Measurements from ENCODE around the gene RFC1.
"Not testable (repeated sequence)": the region's sequence is repeated elsewhere in the genome, so short reads cannot be mapped to it uniquely, and the experiment has no call there.

The RFC1 gene

DNA sequence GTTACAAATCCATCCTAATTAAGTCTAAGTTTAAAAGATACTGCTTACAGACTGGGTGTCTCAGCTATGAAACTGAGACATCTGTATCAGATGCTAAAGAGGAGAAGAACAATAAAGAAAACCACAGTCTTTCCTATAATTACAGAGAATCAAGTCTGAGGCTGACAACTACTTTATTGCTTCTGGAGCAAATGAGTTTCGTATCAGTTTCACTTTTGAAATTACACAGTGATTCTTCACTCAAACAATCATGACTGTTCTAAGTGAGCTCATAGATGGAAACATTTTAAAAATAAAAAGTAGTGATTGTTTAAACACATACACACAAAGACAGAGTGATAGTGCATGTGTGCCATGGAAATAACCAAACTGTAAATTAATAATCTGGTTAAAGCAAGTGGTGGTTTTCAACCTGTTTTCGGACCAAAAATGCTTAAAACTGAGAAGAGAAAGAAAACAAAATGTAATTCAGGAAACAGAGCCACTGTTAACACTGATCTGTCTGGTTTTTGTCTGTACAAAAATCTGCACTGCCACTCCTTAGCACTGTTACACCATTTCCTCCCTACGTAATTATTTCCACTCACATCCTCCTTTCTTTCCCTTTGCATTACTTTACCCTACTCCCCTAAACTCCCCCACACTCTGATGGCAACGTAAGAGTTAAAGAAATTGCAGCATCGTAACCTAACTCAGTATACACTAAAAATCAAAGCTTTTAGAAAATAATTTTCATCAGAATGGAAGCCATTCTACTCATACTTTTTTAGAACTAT is 12.5 kb downstream of the RFC1 start:
- peak; percentile 52 for DNase-seq

DNA sequence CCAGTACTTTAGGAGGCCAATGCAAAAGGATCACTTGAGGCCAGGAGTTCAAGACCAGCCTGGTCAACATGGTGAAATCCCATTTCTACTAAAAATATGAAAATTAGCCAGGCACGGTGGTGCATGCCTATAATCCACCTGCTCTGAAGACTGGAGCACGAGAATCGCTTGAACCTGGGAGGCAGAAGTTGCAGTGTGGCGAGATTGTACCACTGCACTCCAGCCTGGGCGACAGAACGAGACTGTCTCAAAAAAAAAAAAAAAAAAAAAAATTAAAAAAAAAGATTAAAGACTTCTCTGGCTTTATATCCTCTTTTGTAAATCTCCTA is 13.0 kb downstream of the RFC1 start:
- DNase-seq, result not testable (repeated sequence)

DNA sequence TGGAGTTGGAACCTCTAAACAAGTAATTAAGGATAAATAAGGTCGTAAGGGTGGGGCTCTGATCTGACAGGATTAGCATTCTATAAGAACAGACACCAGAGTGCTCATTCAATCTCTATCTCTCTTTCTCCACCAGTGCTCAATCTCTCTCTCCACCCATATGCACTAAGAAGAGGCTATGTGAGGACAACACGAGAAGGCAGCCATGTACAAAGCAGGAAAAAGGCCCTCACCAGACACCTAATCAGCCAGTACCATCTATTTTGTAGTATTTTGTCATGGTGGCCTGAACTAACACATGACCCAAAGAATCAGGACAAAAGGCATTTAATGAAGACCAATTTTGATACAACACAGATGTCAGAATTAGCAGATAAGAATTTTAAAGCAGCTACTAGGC is 16.8 kb downstream of the RFC1 start:
- DNase-seq, result no peak

DNA sequence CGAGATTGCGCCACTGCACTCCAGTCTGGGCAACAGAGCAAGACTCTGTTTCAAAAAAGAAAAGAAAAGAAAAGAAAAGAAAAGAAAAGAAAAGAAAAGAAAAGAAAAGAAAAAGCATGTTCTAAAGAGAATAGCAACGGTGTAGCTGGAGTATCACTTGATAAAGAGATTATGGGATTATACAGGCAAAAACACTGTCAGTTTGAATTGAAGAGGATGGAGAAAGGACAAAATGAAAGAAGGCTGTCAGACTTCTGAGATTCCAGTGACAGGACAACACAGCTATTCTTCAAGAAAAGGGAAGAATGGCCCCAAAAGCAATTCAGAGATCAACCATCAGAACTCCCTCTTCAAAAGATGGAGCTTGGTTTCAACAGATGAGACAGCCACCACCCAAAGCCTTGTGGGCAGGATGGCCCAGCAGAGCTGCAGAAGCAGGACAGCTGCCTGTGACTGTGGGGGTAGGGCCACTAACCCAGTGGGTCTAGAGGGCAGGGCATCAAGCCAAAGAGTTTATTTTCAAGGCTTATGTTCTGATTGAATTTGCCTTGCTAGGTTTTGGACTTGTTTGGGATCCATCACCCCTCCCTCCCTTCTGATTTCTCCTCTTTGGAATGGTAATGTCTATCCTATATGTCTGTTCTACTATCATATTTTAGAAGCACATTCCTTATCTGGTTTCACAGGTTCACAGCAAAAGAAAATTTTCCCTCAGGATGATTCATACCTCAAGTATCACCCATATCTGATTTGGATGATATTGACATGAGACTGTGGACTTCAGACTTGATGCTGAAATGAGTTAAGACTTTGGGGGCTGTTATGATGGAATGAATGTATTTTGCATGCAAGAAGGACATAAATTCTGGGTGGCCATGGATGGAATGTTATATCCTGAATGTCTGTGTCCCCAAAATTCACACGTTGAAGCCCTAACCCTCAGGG is 17.5 kb downstream of the RFC1 start:
- DNase-seq, result no peak

DNA sequence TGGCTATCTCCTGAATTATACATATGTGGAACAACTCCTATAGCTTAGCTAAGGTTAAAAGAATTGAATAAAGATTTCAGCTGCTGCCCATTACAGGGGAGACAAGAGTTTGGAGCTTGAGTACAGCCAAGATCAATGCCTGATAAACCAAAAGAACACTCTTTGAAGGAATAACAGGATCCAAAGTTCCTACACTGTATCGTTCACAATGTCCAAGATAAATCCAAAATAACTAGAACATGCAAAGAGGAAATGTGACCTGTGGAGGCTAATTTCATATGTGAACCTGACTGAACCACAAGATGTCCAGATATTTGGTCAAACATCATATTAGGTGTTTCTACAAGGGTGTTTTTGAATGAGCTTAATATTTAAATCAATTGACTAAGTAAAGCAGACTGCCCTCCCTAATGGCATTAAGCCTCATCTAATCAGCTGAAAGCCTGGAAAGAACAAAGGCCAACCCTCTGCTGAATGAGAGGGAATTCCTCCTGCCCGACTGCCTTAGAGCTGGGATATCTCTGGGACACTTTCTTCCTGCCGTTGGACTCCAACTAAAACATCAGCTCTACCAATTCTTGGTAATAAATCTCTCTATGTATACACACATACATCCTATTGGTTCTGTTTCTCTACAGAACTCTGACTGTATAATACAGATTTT is 19.2 kb downstream of the RFC1 start:
- no peak for DNase-seq

DNA sequence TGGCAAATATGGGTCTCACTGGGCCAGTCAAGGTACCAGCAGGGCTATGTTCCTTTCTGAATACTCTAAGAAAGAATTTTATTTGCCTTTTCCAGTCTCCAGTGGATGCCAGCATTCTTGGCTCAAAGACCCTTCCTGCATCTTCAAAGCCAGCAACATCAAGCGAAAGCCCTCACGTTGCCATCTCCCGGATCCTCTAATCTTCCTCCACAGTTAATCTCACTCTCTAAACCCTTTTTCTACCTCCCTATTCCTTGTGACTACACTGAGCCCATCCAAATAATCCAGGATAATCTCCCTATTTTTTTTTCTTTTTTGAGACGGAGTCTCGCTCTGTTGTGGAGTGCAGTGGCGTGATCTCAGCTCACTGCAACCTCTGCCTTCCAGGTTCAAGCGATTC is 23.4 kb downstream of the RFC1 start:
- no peak for DNase-seq

DNA sequence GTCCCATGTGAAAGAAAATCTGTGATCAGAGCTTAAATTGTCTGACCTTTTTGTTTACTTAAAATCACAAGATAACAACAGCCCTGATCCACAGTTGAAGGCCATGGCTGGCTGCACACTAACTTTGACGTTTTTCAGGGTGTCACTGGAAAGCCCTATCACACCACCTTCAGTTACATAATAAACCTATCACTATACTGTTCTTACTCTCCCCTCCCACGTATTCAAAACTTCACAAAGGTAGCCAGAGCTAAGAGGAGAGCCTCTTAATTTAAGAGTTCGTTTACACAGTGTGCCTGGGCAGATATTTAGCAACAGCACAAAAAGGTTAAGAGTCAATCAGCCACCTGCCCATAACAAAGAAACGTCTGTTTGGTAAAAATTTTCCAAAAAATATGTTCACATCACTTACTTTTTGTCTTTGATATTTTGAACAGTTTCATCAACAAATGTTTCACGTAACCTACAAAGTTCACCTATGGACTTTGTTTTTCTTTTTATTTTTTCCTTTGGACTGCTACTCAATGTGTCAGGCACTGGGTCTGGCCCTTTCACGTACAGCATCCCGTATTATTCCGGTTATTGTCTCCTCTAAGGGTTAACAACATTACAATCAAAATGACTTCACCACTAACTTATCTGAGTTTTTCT is 25.0 kb downstream of the RFC1 start:
- no peak for DNase-seq

DNA sequence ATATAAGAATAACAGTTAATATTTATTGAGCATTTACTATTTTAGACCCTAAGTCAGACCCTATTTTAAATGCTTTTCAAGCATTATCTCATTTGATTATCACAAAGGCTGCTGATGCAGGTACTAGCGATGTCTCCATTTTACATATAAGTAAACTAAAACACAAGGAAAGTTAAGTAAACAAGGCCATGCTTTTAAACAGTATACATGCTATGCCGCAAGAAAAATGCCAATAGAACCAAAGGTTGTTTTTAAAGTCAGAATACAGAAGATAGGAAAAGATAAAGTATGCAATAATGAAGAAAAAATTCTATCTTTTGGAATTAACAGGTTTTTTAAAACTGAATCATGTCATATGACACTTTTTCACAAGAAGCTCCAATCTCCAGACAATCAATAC is 26.2 kb downstream of the RFC1 start:
- DNase-seq, result no peak

DNA sequence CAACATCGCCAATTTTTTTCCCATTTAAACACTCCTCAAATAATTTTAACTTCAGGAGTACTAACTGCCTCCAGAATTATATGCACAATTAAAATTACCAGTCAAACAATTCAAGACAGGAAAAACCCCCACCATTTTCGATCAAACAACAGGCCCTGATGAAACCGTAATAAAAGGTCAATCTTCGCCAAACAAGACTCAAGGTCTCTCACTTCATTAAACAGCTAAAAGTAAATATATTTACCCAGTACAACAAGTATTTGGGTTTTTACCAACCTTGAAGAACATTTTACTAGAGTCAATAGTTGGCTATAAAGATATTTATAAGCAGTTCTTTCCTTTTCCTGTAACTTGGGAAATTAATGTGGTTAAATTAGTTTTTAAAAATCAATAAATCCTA is 28.3 kb downstream of the RFC1 start:
- DNase-seq, result no peak

DNA sequence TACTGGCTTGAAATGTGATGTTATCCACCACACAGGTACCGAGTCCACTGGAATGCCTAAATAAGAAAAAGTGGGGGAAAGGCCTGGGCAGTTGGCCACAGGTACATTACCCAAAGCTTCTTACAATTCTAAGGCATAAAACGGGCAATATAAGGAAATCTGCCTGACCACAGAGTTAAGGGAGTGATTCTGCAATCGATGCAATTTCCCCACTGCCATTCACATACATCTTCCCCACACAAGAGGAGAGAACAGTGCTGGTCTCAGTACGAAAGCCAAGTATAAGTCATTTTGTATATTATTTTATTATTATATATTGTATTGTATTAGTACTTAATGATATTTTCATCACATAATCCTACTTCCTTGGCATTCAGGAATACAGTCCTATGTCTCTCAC is 30.6 kb downstream of the RFC1 start:
- no peak for DNase-seq

DNA sequence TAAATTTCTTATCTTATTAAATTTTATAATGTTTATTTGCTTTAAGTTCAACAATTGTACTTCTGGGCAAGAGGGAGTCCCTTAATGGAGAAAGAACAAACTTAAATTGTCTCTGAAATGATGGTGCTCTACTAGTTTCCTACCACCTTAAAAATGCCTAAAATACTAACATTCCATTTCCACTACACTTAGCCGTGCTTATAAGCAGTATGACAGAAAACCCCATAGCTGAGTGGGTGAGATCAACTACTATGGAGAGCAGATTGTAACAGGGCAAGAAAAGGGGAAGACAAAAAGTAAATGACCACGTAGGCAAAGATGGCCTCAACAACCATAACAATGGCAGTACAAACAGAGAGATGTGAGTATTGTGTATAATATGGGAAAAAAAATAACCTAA is 35.0 kb downstream of the RFC1 start:
- DNase-seq, result no peak

DNA sequence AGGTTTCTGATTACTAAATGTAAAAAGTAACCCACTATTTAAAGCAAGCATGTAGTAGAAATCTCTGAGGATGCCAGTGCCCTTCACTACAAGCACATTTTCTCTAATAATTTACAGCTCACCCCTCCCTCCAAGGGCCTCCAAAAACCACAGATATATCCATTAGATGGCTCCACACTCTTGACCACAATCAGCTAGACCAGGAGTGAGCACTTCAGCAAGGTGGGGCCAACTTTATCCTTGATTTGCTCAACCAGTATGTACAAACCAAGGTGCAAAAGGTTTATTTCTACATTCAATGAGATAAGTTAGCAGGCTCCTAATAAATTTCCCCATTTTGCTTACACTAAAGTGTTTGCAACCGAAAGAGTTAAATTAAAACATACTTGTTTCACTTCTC is 35.8 kb downstream of the RFC1 start:
- no peak for DNase-seq

DNA sequence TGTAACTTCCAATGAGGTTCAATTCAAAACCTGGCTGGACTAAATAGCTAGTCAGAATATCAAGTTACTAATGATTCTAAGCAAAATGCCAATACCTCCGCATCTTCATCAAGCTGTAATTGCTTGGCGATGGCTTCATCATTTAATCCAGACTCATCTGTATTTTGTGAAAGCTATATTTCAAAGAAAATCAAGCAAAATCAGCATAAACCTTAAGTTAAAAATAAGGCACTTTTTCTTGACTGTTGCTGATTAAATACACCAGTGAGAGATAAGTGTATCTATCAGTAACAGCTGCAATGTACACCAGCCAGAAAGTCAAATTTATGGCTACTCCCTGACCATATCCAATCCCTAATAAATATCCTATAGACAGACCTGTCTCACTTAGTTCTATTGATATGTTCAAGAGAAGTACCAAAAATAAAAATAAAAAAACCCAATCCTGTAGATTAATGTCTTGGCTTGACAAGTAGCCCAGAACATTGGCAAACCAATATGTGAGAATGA is 39.6 kb downstream of the RFC1 start:
- DNase-seq, result no peak

DNA sequence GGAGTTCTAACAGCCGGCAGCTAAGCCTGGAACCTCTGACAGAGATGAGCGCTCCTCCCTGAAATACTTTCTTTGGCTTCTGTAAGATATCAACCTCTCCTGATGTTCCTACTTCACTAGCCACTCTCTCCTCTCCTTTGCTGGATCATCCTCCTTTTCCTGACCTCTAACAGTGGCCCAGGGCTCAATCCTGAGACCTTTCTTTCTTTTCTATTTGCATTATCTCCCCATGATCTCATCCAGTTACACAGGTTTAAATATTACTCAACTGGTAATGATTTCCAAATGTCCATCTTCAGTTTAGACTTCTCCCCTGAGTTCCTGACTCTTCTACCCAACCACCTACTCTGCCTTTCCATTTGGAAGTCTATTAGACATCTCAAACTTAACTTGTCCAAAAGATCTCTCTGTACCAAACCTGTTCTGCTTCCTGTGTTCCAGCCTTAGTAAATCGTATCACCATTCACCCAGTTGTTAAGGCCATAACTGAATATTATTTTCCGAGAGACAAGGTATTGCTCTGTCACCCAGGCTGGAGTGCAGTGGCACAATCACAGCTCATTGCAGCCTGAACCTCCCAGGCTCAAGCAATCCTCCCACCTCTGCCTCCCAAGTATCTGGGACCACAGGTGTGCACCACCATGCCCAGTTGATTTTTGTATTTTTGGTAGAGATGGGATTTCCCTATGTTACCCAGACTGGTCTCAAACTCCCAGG is 41.1 kb downstream of the RFC1 start:
- DNase-seq, result no peak

DNA sequence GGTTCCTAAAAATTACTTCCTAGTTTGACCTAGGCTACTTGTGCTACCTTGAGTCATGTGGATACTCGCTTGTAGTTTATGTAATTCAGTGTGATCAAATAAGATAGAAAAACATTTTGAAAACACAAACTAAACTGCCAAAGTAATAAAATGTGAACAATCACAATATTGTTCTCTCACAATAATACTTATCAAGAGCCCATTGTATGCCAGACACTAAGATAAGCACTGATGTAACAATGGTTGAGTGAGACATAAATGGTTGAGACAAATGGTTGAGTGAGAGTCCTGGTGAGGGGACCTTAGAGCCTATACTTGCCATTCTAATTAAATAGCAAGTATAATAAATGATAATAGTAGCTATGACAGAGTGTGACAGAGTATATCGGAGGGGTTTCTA is 41.7 kb downstream of the RFC1 start:
- no peak for DNase-seq

DNA sequence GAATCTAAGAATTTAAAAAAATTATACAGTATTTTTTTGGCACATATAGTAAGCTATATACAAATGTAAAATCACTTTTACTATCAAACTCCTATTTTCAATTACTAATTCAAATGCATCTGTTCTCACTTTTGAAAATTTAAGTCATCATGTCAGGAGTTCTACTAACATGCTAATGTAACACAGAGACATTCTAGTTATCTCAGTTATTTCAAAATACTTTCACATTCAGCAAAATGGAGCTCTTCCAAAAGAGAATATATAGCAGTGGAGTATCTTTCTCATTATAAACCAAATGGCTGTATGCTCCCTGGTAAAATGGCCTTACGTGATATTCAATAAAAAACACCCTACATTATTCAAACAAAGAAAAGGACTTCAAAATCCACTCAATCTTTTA is 42.3 kb downstream of the RFC1 start:
- no peak for DNase-seq

DNA sequence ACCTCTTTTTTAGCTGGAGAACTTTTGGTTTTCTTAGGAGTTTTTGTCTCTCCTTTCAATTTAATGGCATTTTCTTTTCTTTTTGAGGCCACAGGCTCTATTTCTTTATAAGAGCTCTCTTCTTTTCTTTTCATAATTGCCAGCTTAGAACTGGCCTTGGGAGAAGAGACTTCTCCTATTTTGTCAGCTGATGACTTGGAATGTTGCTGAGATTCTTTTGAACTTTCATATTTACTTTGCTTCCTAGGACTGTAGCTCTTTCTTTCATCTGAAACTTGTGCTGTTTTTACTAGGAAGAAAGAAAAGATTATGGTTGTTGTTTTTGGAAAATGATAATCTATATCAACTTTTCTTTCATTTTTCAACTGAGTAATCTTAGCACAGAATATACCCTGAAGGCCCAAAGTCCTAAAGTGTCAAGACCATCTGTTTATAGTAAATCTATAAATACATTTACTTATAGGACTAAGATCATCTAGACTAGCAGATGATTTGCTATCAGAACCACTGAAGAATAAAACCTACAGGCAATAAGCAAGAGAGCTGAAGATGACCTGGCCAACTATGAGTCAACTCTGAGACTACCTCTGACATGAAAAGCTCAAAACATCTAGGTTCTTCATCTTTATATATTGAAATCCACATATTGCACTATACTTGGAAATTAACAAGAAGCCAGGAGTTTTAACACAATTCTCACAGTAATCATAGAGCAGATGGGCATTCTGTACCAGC is 45.6 kb downstream of the RFC1 start:
- DNase-seq, result no peak

DNA sequence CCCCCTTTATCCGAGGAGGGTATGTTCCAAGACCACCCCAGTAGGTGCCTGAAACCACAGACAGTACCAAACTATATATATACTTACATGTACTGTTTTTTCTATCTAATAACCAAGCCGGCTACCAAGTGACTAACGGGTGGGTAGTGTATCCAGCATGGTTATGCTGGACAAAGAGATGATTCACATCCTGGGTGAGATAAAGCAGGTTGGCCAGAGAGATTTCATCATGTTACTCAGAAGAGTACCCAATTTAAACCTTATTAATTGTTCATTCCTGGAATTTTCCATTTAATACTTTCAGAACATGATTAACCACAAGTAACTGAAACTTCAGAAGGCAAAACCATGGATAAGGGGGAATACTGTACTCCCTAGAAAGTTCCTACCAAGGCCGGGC is 46.5 kb downstream of the RFC1 start:
- no peak for DNase-seq

DNA sequence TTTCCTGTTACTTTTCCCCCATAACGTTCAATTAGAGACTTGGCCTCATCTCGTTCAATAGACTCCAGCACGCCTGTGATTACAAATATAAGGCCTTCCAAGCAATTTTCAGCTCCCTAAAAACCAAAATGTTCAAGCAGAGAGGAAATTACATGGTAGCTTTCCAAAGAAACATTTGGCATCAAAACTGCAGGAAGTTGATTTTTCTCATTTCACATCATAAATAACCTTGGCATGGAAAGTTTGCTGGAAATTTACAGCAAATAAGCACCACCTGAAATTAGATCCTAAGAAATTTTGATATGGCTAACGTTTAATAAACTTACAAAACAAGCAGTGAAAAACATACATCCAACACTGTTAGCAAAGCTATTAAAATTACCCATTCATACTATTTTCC is 53.3 kb downstream of the RFC1 start:
- no peak for DNase-seq

DNA sequence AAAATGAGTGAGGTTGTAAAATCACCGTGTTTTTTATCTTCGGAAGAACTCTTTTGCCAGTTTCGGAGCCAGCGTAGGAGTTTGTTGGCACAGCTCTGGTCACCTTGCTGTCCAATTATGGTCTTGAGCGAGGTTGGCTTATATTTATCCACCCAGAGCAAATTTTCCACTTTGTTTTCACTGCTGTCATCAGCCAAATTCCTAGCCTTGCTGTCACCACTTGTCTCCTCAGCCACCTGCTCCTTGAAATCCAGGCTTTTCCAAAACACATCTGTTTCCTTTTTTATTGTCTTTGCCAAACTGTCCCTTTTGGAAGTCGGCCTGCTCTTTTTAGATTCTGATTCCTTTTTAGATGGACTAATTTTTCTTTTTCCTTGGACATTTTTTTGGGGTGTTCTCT is 57.6 kb downstream of the RFC1 start:
- no peak for DNase-seq

Data from right kidney (tissue), 1 donor.